ENCODE data around the gene TRAK2. TPM values are rescaled to one million over a fixed set of nuclear protein-coding genes. Genes with fewer than 3 reads are reported as not detected.
"Not testable (repeated sequence)": the region's sequence is repeated elsewhere in the genome, so short reads cannot be mapped to it uniquely, and the experiment has no call there.

Gene TRAK2
- total RNA-seq: 60.6 TPM
- polyA plus RNA-seq: 25.1 TPM

GRCh38 chr2:201451292-201452057 is at the start of gene TRAK2, which contains the start of gene STRADB:
Gene TRAK2, minus strand, starts transcription at chr2:201451458. Its CDS starts 30,951 bp downstream, at chr2:201420507.
Gene STRADB, plus strand, starts transcription at chr2:201451740. Its CDS starts 3,101 bp downstream, at chr2:201454841.
- peak within 1 kb of the TSS; percentile 65 for H3K4me3 ChIP-seq (ENCODE audit: low read depth, low read length)
- under 1% methylated on average over 78 of the region's 78 CpGs for WGBS
- H3K4me1 ChIP-seq (ENCODE audit: insufficient read depth): no peaks in the 10 kb centered on the region

GRCh38 chr2:201500534-201500933 is 49.3 kb upstream of the TRAK2 start:
- 67% methylated on average over 3 of the region's 3 CpGs for WGBS
- Histone ChIP-seq H3K27ac (ENCODE audit: low read depth) (no peak overlapping the region), H3K4me3 (ENCODE audit: low read depth, low read length) (no peak overlapping the region), H3K36me3 (ENCODE audit: insufficient read depth) (no peaks in the 10 kb centered on the region), H3K4me1 (ENCODE audit: insufficient read depth) (no peaks in the 10 kb centered on the region)
- DNase-seq (ENCODE audit: extremely low spot score): no peak

More at GRCh38 chr2:201451292-201452057, at the start of gene TRAK2, which contains the start of gene STRADB:
- H3K27ac ChIP-seq (ENCODE audit: low read depth): peak within 1 kb of the TSS; percentile 87
- H3K36me3 ChIP-seq (ENCODE audit: insufficient read depth): peaks cover 3% of the 10 kb centered on the region
- peak; percentile 87 for DNase-seq (ENCODE audit: extremely low spot score)

GRCh38 chr2:201496785-201497184 is 45.5 kb upstream of the TRAK2 start:
- Histone ChIP-seq H3K4me1 (ENCODE audit: insufficient read depth) (no peaks in the 10 kb centered on the region), H3K4me3 (ENCODE audit: low read depth, low read length) (no peak overlapping the region), H3K36me3 (ENCODE audit: insufficient read depth) (no peaks in the 10 kb centered on the region), H3K27ac (ENCODE audit: low read depth) (no peak overlapping the region)
- no peak for DNase-seq (ENCODE audit: extremely low spot score)
- 75% methylated on average over 1 of the region's 1 CpG for WGBS

- H3K4me3 ChIP-seq (ENCODE audit: low read depth, low read length): no peak overlapping the region
- no peak overlapping the region for H3K27ac ChIP-seq (ENCODE audit: low read depth)
- 75% methylated on average over 4 of the region's 4 CpGs for WGBS
- DNase-seq (ENCODE audit: extremely low spot score): no peak
- no peaks in the 10 kb centered on the region for H3K36me3 ChIP-seq (ENCODE audit: insufficient read depth)
- no peaks in the 10 kb centered on the region for H3K4me1 ChIP-seq (ENCODE audit: insufficient read depth)
Measured at GRCh38 chr2:201490291-201490690, 39.0 kb upstream of the TRAK2 start.

GRCh38 chr2:201484805-201485204 is 33.5 kb upstream of the TRAK2 start:
- WGBS: 36% methylated on average over 4 of the region's 4 CpGs
- no peak overlapping the region for H3K4me3 ChIP-seq (ENCODE audit: low read depth, low read length)
- H3K36me3 ChIP-seq (ENCODE audit: insufficient read depth): no peaks in the 10 kb centered on the region
- no peak overlapping the region for H3K27ac ChIP-seq (ENCODE audit: low read depth)
- no peaks in the 10 kb centered on the region for H3K4me1 ChIP-seq (ENCODE audit: insufficient read depth)
- DNase-seq (ENCODE audit: extremely low spot score): no peak

GRCh38 chr2:201483758-201484157 is 32.5 kb upstream of the TRAK2 start:
- H3K27ac ChIP-seq (ENCODE audit: low read depth); H3K4me1 ChIP-seq (ENCODE audit: insufficient read depth); DNase-seq (ENCODE audit: extremely low spot score); H3K36me3 ChIP-seq (ENCODE audit: insufficient read depth); H3K4me3 ChIP-seq (ENCODE audit: low read depth, low read length): not testable (repeated sequence)
- WGBS: 82% methylated on average over 4 of the region's 4 CpGs

GRCh38 chr2:201483342-201483741 is 32.1 kb upstream of the TRAK2 start:
- 0% methylated on average over 1 of the region's 1 CpG for WGBS
- no peaks in the 10 kb centered on the region for H3K4me1 ChIP-seq (ENCODE audit: insufficient read depth)
- H3K36me3 ChIP-seq (ENCODE audit: insufficient read depth): no peaks in the 10 kb centered on the region
- no peak for DNase-seq (ENCODE audit: extremely low spot score)
- no peak overlapping the region for H3K4me3 ChIP-seq (ENCODE audit: low read depth, low read length)
- no peak overlapping the region for H3K27ac ChIP-seq (ENCODE audit: low read depth)

- Histone ChIP-seq H3K36me3 (ENCODE audit: insufficient read depth) (no peaks in the 10 kb centered on the region), H3K4me1 (ENCODE audit: insufficient read depth) (no peaks in the 10 kb centered on the region), H3K4me3 (ENCODE audit: low read depth, low read length) (no peak overlapping the region), H3K27ac (ENCODE audit: low read depth) (no peak overlapping the region)
- DNase-seq (ENCODE audit: extremely low spot score): no peak
- 94% methylated on average over 4 of the region's 4 CpGs for WGBS
Measured at GRCh38 chr2:201482543-201482942, 31.3 kb upstream of the TRAK2 start.

- Histone ChIP-seq H3K4me1 (ENCODE audit: insufficient read depth) (no peaks in the 10 kb centered on the region), H3K4me3 (ENCODE audit: low read depth, low read length) (no peak overlapping the region), H3K27ac (ENCODE audit: low read depth) (no peak overlapping the region), H3K36me3 (ENCODE audit: insufficient read depth) (peaks cover 2% of the 10 kb centered on the region)
- 71% methylated on average over 3 of the region's 3 CpGs for WGBS
- no peak for DNase-seq (ENCODE audit: extremely low spot score)
Measured at GRCh38 chr2:201472411-201472810, 21.2 kb upstream of the TRAK2 start.

- Histone ChIP-seq H3K27ac (ENCODE audit: low read depth) (no peak overlapping the region), H3K4me3 (ENCODE audit: low read depth, low read length) (no peak overlapping the region), H3K4me1 (ENCODE audit: insufficient read depth) (no peaks in the 10 kb centered on the region), H3K36me3 (ENCODE audit: insufficient read depth) (peaks cover 2% of the 10 kb centered on the region)
- WGBS: 49% methylated on average over 3 of the region's 3 CpGs
- DNase-seq (ENCODE audit: extremely low spot score): no peak
Measured at GRCh38 chr2:201471732-201472393, 20.6 kb upstream of the TRAK2 start.

- WGBS: 84% methylated on average over 9 of the region's 9 CpGs
Measured at GRCh38 chr2:201470821-201471731, 19.8 kb upstream of the TRAK2 start.

GRCh38 chr2:201467666-201468065 is 16.4 kb upstream of the TRAK2 start:
- no peak overlapping the region for H3K4me3 ChIP-seq (ENCODE audit: low read depth, low read length)
- H3K27ac ChIP-seq (ENCODE audit: low read depth): no peak overlapping the region
- H3K36me3 ChIP-seq (ENCODE audit: insufficient read depth): no peaks in the 10 kb centered on the region
- no peak for DNase-seq (ENCODE audit: extremely low spot score)
- peaks cover 2% of the 10 kb centered on the region for H3K4me1 ChIP-seq (ENCODE audit: insufficient read depth)

More at GRCh38 chr2:201470821-201471731, 19.8 kb upstream of the TRAK2 start:
- no peak overlapping the region for H3K27ac ChIP-seq (ENCODE audit: low read depth)
- H3K4me1 ChIP-seq (ENCODE audit: insufficient read depth): no peaks in the 10 kb centered on the region
- H3K4me3 ChIP-seq (ENCODE audit: low read depth, low read length): no peak overlapping the region
- DNase-seq (ENCODE audit: extremely low spot score): no peak
- H3K36me3 ChIP-seq (ENCODE audit: insufficient read depth): peaks cover 2% of the 10 kb centered on the region

- Histone ChIP-seq H3K4me3 (ENCODE audit: low read depth, low read length) (no peak overlapping the region), H3K36me3 (ENCODE audit: insufficient read depth) (no peaks in the 10 kb centered on the region), H3K27ac (ENCODE audit: low read depth) (peak overlapping the region; percentile 69), H3K4me1 (ENCODE audit: insufficient read depth) (peaks cover 2% of the 10 kb centered on the region)
- 44% methylated on average over 3 of the region's 3 CpGs for WGBS
- peak; percentile 49 for DNase-seq (ENCODE audit: extremely low spot score)
Measured at GRCh38 chr2:201466050-201466675, 14.9 kb upstream of the TRAK2 start.

All from urinary bladder (tissue), 4 donors.